ENCODE measurements around the gene EFCAB9.

- TF ChIP-seq, protein P1, sequence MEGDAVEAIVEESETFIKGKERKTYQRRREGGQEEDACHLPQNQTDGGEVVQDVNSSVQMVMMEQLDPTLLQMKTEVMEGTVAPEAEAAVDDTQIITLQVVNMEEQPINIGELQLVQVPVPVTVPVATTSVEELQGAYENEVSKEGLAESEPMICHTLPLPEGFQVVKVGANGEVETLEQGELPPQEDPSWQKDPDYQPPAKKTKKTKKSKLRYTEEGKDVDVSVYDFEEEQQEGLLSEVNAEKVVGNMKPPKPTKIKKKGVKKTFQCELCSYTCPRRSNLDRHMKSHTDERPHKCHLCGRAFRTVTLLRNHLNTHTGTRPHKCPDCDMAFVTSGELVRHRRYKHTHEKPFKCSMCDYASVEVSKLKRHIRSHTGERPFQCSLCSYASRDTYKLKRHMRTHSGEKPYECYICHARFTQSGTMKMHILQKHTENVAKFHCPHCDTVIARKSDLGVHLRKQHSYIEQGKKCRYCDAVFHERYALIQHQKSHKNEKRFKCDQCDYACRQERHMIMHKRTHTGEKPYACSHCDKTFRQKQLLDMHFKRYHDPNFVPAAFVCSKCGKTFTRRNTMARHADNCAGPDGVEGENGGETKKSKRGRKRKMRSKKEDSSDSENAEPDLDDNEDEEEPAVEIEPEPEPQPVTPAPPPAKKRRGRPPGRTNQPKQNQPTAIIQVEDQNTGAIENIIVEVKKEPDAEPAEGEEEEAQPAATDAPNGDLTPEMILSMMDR (IDR thresholded peaks at IDR 0.05; ENCODE audit: control extremely low read depth in 1 of 3, insufficient read depth in 1 of 3, low read depth in 1 of 3, low read length in 3 of 3) = no peak
- TF ChIP-seq GABPA (IDR thresholded peaks at IDR 0.05; ENCODE audit: borderline replicate concordance, insufficient read depth, low read length) (peak; percentile 5; the same call in 1 of the 2 replicates), CHD1 (IDR thresholded peaks at IDR 0.05; ENCODE audit: low read depth, low read length) (no peak), RNF2 (IDR thresholded peaks at IDR 0.05; ENCODE audit: borderline replicate concordance, low read depth, low read length, missing control alignments, poor library complexity, severe bottlenecking) (no peak), SIN3A (conservative IDR thresholded peaks at IDR 0.05 in 1 of 2, IDR thresholded peaks at IDR 0.05 in 1 of 2; ENCODE audit: low read depth in 1 of 2, low read length in 2 of 2) (peak; percentile 20 to 68; a peak in 1 of 4 replicates), JUND (IDR thresholded peaks at IDR 0.05; ENCODE audit: low read length) (no peak), SP1 (IDR thresholded peaks at IDR 0.05; ENCODE audit: low read depth, low read length) (no peak), EZH2 (IDR thresholded peaks at IDR 0.05; ENCODE audit: low read depth, low read length, severe bottlenecking) (no peak), NANOG (IDR thresholded peaks at IDR 0.05; ENCODE audit: insufficient read depth, low read depth, low read length, poor library complexity, severe bottlenecking) (no peak)
These were observed 6.6 kb upstream of the EFCAB9 start for GRCh38 chr5:172187118-172188032.

Data from H1 (cell line).